ENCODE data around the gene PKP4.

PKP4 gene

GRCh38 chr2:158498043-158498748 is 41.4 kb downstream of the PKP4 start:
- no peak for DNase-seq (ENCODE audit: extremely low read depth in 1 of 2, low read depth in 1 of 2)

GRCh38 chr2:158498749-158499136 is 42.0 kb downstream of the PKP4 start:
- DNase-seq (ENCODE audit: extremely low read depth in 1 of 2, low read depth in 1 of 2), result no peak

- no peak for DNase-seq (ENCODE audit: extremely low read depth in 1 of 2, low read depth in 1 of 2)
Observed at GRCh38 chr2:158499383-158499782, 42.6 kb downstream of the PKP4 start.

DNA sequence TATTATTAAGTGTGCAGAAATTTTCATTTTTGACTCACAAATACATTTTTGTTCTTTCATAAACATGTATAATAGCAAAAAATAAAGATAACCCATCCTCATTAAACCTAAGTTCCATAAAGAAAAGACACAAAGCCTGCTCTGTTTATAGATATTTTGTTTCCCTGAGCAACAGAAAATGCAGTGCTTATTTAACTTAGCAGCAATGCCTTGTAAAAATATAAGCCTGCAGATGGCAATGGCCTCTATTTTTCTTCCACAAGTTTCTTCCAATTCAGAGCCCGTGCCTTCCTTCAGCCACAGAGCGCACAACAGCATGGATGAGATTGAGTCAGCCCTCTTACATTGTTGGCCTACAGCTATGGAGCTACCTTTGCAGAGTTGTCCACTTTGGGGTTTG is 43.6 kb downstream of the PKP4 start:
- DNase-seq (ENCODE audit: extremely low read depth in 1 of 2, low read depth in 1 of 2), result no peak

DNA sequence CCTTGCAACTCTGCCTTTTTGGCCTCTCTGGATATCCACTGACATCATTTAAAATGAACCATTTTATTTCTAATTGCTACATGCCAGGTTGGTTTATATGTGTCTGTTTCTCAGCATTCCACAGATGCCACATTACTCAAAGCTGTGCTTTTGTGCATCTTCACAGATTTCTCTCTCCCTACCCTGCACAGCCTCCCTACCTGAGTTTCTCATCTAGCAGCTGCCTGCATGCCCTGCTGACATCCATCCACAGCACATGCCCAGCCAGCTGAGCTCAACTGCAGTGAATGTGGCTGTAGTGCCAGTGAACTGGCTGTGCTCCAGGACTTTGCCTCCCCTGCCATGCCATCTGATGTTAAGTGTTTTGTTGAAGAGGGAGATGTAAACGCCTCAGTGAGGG is 44.5 kb downstream of the PKP4 start:
- no peak for DNase-seq (ENCODE audit: extremely low read depth in 1 of 2, low read depth in 1 of 2)

DNA sequence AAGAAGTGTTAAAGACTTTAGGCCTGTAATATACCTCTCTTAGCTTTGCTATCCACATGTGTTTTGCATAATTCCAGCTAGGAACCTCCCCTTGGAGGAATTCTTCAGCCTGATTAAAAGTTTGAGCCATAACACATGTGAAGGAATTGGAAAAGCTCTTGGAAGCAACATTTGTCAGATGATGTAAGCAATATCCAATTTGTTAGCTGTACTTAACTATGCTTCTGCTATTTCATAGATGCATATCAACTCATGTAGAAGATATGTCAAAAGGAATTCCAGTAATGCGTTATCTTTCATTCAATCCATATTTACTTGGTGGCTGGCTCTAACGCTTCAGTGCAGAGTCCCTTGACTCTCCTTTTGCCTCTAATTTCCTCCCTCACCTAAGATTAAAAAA is 46.2 kb downstream of the PKP4 start:
- DNase-seq (ENCODE audit: extremely low read depth in 1 of 2, low read depth in 1 of 2), result no peak

- no peak for DNase-seq (ENCODE audit: extremely low read depth in 1 of 2, low read depth in 1 of 2)
Observed at GRCh38 chr2:158504088-158504487, 47.3 kb downstream of the PKP4 start.

DNA sequence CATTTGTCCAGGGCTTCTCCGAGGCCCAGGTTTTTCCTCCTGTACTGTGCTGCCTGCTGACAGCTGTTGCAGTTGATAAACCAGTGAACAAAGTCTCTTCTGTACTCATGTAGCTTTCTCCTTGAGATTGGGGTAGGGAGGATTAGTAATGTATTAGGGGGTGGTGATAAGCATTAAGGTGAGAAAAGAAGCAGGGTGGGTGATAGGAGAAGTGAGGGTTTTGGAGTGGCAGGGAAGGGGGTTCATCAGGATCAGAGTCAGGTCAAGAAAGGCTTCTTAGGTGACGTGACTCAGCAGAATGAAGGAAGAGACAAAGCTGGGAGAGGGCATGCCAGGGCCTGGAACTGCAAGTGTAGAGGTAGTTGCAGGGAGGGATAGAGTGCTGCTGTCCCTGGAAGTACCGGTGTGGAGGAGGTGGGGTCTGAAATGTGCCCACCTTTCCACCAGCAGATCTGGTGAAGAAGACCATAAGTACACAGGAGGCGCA is 48.7 kb downstream of the PKP4 start:
- no peak for DNase-seq (ENCODE audit: extremely low read depth in 1 of 2, low read depth in 1 of 2)

DNA sequence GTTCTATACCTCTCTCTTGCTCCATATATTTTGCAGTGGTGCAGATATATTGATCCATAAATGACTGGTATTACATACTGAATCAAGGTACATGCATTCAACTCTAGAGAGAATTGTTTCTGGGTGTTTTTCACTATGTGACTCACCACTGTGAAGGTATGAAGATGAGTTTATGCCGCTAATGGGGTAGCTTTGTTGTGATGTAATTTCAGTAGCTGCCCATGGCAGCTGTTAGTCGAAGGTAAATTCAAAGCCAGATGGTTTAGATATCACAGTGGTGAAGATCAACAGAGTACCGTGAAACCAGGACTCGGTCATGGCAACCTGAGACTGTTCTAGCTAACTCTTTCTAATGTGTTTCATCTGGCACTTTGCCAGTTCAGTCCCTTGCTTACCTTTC is 50.4 kb downstream of the PKP4 start:
- DNase-seq (ENCODE audit: extremely low read depth in 1 of 2, low read depth in 1 of 2), result no peak

GRCh38 chr2:158507679-158508078 is 50.9 kb downstream of the PKP4 start:
- DNase-seq (ENCODE audit: extremely low read depth in 1 of 2, low read depth in 1 of 2), result no peak

DNA sequence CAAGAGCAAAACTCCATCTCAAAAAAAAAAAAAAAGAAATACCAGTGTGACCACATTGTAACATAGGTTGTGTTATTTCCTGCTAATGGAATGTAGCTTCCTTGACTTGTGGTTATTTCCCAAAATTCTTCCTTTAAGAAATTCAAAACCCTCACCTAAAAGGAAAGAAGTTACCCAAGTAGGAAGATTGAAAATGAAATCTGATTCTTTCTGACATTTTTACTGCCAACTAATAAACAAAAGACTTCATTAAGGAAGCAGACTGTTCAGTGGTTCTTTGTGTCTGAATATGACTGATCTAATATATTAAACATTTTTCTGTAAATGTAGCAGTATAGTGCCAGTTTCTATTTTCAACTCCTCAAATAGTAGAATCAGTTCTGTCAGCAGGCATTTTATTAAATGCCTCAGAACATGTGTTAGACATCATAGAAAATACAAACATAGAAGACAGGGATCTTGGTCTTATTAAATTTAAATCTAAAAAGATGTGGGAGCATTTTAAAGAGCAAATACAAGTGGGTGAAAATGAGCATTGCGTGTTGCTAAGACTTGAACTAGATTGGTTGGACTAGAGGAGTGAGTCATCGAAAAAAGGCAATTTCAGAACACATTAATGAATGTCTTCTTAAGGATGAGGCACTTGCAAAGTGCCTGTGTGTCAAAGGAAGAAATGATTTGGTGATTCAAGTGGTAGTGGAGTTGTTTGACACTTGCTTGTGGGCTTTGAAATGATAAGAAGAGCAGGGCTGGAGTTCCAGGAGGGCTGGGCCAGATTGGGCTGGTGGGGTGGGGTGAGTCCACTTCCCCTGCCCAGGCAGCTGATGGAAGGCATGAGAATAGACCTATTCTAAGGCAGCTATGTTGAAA is 53.4 kb downstream of the PKP4 start:
- DNase-seq (ENCODE audit: extremely low read depth in 1 of 2, low read depth in 1 of 2), result no peak

GRCh38 chr2:158510887-158511286 is 54.1 kb downstream of the PKP4 start:
- no peak for DNase-seq (ENCODE audit: extremely low read depth in 1 of 2, low read depth in 1 of 2)

DNA sequence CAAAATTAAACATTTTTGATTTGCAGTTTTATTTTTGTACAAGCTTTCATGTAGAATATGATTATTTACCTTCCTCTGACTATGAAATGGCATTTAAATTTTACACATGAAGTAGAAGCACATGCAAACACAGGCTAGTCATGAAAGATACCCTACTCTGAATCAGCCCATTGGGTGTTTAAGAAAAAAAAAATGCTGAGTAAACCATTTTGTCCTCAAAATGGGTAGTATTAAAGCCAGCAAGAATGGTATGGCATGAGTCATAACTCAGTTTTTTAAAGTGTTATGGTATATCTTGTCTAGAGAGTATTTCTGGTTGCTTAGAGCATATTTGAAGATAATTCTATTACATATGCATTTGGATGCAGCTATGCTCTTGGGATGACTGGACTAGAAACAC is 55.0 kb downstream of the PKP4 start:
- no peak for DNase-seq (ENCODE audit: extremely low read depth in 1 of 2, low read depth in 1 of 2)

DNA sequence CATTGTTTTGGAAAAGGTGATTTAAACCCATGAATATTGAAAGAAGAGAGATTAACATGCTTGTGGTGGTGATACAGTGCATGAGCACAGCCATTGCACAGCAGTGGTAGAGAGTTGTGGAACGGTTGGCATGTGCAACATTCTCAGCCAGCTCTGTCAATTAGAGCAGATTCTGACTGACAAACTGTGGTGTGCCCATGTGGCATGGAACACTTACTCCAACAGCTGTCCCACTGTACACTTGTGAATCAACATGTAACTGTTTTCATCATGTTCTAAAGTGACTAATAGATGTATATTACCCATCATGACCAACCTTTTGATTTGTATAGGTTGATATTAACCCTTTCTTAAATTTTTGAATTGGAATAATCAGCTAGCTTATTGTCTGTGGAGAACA is 55.6 kb downstream of the PKP4 start:
- no peak for DNase-seq (ENCODE audit: extremely low read depth in 1 of 2, low read depth in 1 of 2)

GRCh38 chr2:158513841-158514240 is 57.1 kb downstream of the PKP4 start:
- DNase-seq (ENCODE audit: extremely low read depth in 1 of 2, low read depth in 1 of 2), result no peak

GRCh38 chr2:158518084-158518483 is 61.3 kb downstream of the PKP4 start:
- DNase-seq (ENCODE audit: extremely low read depth in 1 of 2, low read depth in 1 of 2), result no peak

DNA sequence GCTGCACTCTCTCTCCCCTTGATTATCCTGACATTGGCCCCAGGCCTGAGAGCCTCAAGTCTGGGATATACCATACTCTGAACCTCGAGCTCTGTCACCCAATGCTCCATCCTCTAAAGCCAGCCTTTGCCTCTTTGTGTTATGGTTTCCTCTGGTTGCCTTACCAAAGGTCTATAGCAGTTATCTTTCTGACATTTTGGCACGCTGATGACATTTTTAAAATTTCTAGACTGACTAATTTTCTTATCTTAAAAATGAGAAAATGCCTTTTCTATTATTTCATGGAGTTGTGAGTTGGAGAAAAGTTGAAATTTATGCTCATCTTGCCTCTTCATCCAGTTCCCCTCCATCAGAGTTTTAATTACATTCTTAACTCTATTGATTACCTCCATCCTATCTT is 62.7 kb downstream of the PKP4 start:
- DNase-seq (ENCODE audit: extremely low read depth in 1 of 2, low read depth in 1 of 2), result no peak

DNA sequence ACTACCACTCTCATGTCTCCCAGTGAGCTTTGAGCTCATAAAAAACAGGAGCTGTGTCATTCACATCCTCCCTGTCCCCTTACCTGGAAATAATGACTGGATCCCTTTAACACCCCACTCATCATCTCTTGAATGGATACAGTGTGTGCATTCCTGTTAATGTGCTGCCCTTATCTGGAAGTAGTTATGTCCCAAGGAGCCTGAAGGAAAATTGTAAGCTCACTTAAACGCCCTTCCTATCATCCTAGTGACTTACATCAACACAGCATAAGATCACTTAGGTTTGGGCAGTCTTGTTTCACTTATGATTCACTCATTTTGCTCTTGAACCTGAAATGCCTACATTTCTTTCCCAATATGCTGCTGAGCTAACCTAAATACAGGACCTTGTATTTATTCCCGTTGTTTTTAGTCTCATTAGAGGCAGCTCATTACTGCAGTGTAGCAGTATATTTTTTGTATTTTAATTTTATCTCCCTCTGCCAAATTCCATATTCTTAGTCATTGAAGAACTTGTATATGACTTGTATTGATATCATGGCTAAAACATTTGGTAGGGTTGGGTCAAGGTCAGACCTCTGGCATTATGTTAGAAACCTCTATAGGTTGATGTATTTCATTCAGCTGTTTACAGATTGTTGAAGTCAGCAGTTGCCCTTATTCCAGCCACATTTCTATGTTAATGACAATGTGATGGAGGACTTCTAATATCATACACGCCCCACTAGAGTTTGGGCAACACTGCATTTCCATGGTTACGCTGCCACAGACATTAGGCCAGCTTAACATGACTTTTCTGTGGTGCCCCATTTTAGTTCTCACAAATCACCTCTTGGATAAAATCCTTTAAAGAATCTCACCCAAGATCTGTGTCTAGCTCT is 72.9 kb downstream of the PKP4 start:
- DNase-seq (ENCODE audit: extremely low read depth in 1 of 2, low read depth in 1 of 2), result no peak

DNA sequence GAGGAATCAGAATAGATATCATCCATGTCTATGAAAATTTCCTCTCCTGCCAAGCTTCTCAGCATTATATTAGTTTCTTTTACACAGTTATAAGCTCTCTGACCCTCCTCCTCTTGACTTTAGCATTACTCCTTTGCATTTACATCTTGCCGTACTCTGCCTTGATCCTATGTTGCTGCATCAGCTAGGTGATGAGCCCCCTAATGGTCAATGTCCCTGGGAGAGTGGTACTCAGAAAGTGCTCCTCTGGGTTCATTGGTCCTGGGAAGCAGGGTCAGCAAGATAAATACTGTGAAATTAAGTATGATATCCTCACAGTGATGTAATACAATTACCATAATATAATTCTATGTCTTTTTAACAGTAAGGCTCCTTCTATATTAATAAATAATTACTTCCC is 74.1 kb downstream of the PKP4 start:
- DNase-seq (ENCODE audit: extremely low read depth in 1 of 2, low read depth in 1 of 2), result no peak

DNA sequence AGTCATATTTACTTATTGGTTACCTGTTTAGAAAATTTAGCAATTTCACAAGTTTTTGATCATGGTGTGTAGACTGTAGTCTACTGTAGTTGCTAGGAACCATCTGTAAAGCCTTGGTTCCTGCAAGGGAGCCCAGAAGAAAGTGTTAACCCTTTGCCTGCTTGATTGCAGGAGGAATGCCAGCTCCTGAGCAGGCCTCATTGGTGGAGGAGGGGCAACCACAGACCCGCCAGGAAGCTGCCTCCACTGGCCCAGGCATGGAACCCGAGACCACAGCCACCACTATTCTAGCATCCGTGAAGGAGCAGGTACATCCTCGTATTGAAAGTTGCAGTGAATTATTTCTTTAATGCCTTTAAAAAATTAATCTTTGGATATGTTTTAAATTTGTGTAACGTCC is 76.3 kb downstream of the PKP4 start:
- no peak for DNase-seq (ENCODE audit: extremely low read depth in 1 of 2, low read depth in 1 of 2)
